Measurements from ENCODE around the gene MAVS.

MAVS gene

DNA sequence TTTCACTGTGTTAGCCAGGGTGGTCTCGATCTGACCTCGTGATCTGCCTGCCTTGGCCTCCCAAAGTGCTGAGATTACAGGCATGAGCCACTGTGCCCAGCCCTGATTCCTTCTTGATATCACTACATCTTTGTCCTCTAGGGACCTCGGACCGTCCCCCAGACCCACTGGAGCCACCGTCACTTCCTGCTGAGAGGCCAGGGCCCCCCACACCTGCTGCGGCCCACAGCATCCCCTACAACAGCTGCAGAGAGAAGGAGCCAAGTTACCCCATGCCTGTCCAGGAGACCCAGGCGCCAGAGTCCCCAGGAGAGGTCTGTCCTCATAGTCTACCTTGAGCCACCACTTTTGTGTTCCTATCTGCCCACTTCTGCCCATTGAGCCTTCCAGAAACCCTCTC lies 14.6 kb downstream of the MAVS start:
- Histone ChIP-seq H3K9ac (ENCODE audit: low read length) (no peak overlapping the region), H3K9me3 (ENCODE audit: insufficient read depth, low read length) (no peaks in the 10 kb centered on the region), H3K36me3 (ENCODE audit: low read length) (peaks cover 8% of the 10 kb centered on the region), H3K9me2 (replicated peaks; ENCODE audit: insufficient read depth, low read length) (no peaks in the 10 kb centered on the region), H3K4me3 (ENCODE audit: insufficient read depth, low read length, poor library complexity, severe bottlenecking) (no peak overlapping the region), H4K20me1 (ENCODE audit: low read depth, low read length) (no peaks in the 10 kb centered on the region), H2AFZ (ENCODE audit: low read depth, low read length, severe bottlenecking) (no peak overlapping the region), H3K27me3 (ENCODE audit: low read length) (no peaks in the 10 kb centered on the region), H3F3A (ENCODE audit: insufficient read depth) (no peaks in the 10 kb centered on the region), H3K27ac (ENCODE audit: low read depth, low read length) (no peak overlapping the region), H3K4me2 (ENCODE audit: low read depth, low read length, poor library complexity, severe bottlenecking) (no peak overlapping the region), H3K79me2 (ENCODE audit: insufficient read depth, low read length) (no peaks in the 10 kb centered on the region)
- TF ChIP-seq, protein P1, sequence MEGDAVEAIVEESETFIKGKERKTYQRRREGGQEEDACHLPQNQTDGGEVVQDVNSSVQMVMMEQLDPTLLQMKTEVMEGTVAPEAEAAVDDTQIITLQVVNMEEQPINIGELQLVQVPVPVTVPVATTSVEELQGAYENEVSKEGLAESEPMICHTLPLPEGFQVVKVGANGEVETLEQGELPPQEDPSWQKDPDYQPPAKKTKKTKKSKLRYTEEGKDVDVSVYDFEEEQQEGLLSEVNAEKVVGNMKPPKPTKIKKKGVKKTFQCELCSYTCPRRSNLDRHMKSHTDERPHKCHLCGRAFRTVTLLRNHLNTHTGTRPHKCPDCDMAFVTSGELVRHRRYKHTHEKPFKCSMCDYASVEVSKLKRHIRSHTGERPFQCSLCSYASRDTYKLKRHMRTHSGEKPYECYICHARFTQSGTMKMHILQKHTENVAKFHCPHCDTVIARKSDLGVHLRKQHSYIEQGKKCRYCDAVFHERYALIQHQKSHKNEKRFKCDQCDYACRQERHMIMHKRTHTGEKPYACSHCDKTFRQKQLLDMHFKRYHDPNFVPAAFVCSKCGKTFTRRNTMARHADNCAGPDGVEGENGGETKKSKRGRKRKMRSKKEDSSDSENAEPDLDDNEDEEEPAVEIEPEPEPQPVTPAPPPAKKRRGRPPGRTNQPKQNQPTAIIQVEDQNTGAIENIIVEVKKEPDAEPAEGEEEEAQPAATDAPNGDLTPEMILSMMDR (IDR thresholded peaks at IDR 0.05; ENCODE audit: insufficient read depth, low read length, poor library complexity, severe bottlenecking), result no peak
- no peak for TF ChIP-seq EZH2phosphoT487 (conservative IDR thresholded peaks at IDR 0.05; ENCODE audit: low read length)

DNA sequence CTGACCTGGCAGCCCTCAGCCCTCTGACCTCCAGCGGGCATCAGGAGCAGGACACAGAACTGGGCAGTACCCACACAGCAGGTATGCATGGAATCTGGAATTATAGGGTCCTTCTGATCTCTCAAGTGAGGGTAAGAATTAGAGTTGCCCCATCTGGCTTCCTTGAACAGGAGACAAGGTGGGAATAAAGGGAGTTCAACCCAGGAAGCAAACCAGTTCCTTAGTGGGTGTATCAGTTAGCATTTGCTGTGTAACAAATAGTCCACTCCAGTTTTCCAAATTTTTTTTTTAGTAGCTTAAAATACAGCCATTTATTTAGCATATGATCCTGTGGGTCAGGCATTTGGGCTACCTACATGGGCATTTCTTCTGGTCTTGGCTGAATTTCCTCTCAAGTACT lies 15.7 kb downstream of the MAVS start:
- Histone ChIP-seq H3K4me3 (ENCODE audit: insufficient read depth, low read length, poor library complexity, severe bottlenecking) (no peak overlapping the region), H3K36me3 (ENCODE audit: low read length) (peaks cover 8% of the 10 kb centered on the region), H3F3A (ENCODE audit: insufficient read depth) (no peaks in the 10 kb centered on the region), H3K9me3 (ENCODE audit: insufficient read depth, low read length) (no peaks in the 10 kb centered on the region), H3K4me2 (ENCODE audit: low read depth, low read length, poor library complexity, severe bottlenecking) (no peak overlapping the region), H3K27me3 (ENCODE audit: low read length) (no peaks in the 10 kb centered on the region), H3K9ac (ENCODE audit: low read length) (no peak overlapping the region), H3K9me2 (replicated peaks; ENCODE audit: insufficient read depth, low read length) (no peaks in the 10 kb centered on the region), H3K27ac (ENCODE audit: low read depth, low read length) (no peak overlapping the region), H2AFZ (ENCODE audit: low read depth, low read length, severe bottlenecking) (no peak overlapping the region), H3K79me2 (ENCODE audit: insufficient read depth, low read length) (no peaks in the 10 kb centered on the region), H4K20me1 (ENCODE audit: low read depth, low read length) (no peaks in the 10 kb centered on the region)
- TF ChIP-seq, protein P1 (IDR thresholded peaks at IDR 0.05; ENCODE audit: insufficient read depth, low read length, poor library complexity, severe bottlenecking), result no peak
- no peak for TF ChIP-seq EZH2phosphoT487 (conservative IDR thresholded peaks at IDR 0.05; ENCODE audit: low read length)

DNA sequence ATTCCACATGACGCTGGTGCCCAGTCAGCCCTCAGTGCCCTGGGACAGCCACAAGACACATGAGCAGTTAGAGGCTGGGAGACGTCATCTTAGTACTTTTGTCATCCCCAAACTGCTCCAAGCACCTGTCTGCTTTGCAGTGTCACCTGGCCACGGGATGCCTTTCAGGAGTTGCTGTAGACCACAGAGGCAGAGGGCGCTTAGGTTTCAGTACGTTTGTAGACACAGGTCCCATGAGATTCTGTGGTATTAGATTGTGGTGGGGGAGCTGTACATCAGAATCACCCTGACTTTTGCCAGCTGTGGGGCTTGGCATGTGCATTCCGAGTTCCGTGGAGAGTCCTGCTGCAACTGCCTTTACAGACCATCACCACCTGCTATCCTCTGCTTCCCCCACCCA lies 16.7 kb downstream of the MAVS start:
- Histone ChIP-seq H4K20me1 (ENCODE audit: low read depth, low read length) (no peaks in the 10 kb centered on the region), H3K4me3 (ENCODE audit: insufficient read depth, low read length, poor library complexity, severe bottlenecking) (no peak overlapping the region), H3K4me2 (ENCODE audit: low read depth, low read length, poor library complexity, severe bottlenecking) (no peak overlapping the region), H3K9ac (ENCODE audit: low read length) (no peak overlapping the region), H3F3A (ENCODE audit: insufficient read depth) (no peaks in the 10 kb centered on the region), H3K36me3 (ENCODE audit: low read length) (peaks cover 8% of the 10 kb centered on the region), H2AFZ (ENCODE audit: low read depth, low read length, severe bottlenecking) (no peak overlapping the region), H3K27ac (ENCODE audit: low read depth, low read length) (no peak overlapping the region), H3K79me2 (ENCODE audit: insufficient read depth, low read length) (no peaks in the 10 kb centered on the region), H3K9me2 (replicated peaks; ENCODE audit: insufficient read depth, low read length) (no peaks in the 10 kb centered on the region), H3K27me3 (ENCODE audit: low read length) (no peaks in the 10 kb centered on the region), H3K9me3 (ENCODE audit: insufficient read depth, low read length) (no peaks in the 10 kb centered on the region)
- TF ChIP-seq, protein P1 (IDR thresholded peaks at IDR 0.05; ENCODE audit: insufficient read depth, low read length, poor library complexity, severe bottlenecking), result no peak
- TF ChIP-seq EZH2phosphoT487 (conservative IDR thresholded peaks at IDR 0.05; ENCODE audit: low read length), result no peak
